Gastroesophageal sphincter (tissue), 4 donors: Measurements from ENCODE around the gene TNIP1. TPM values are rescaled to one million over a fixed set of nuclear protein-coding genes. Genes with fewer than 3 reads are reported as not detected.

Experiments
- ATAC-seq: fragments of 150-250 bp; one replicate; pipeline ENCODE4 v1.9.1; 2016; ENCODE audit warnings: mild to moderate bottlenecking, moderate library complexity
- H3K27ac ChIP-seq, 4 donors: fragments of 200-600 bp; sonication (generic) in 3 of 4; 1 replicate in 3 of 4; 2 replicates in 1 of 4; pipeline ENCODE4 v1.5.1; 2016 to 2019
- H3K27me3 ChIP-seq: fragments of 200-600 bp; sonication (generic); one replicate; pipeline ENCODE4 v1.5.1; 2019
- H3K36me3 ChIP-seq, 2 donors: fragments of 200-600 bp; sonication (generic); one replicate each; pipeline ENCODE4 v1.5.1; 2019; ENCODE audit warnings: control low read depth in 1 of 2
- H3K4me1 ChIP-seq, 3 donors: fragments of 200-600 bp; sonication (generic); 1 replicate in 2 of 3; 2 replicates in 1 of 3; pipeline ENCODE4 v1.5.1; 2016 to 2019; ENCODE audit warnings: control low read depth in 2 of 3
- H3K4me3 ChIP-seq, 2 donors: fragments of 200-600 bp; sonication (generic); one replicate each; pipeline ENCODE4 v1.5.1; 2019; ENCODE audit warnings: mild to moderate bottlenecking in 1 of 2, moderate library complexity in 1 of 2
- H3K9me3 ChIP-seq, 3 donors: fragments of 200-600 bp; sonication (generic); one replicate each; pipeline ENCODE4 v1.5.1; 2017 to 2019; ENCODE audit warnings: control low read depth in 2 of 3
- EP300 ChIP-seq: sonication (generic); formaldehyde crosslinking; IDR thresholded peaks from one replicate; pipeline ENCODE4 v1.6.1; 2017; ENCODE audit warnings: antibody characterized with exemption, mild to moderate bottlenecking
- POLR2A ChIP-seq, 2 donors: fragments of 450-650 bp; IDR thresholded peaks; one replicate each; pipeline ENCODE4 v1.6.1; 2017; ENCODE audit warnings: antibody characterized with exemption in 2 of 2, mild to moderate bottlenecking in 2 of 2, moderate library complexity in 1 of 2
- POLR2AphosphoS5 ChIP-seq: sonication (generic); formaldehyde crosslinking; IDR thresholded peaks from one replicate; pipeline ENCODE4 v1.6.1; 2017; ENCODE audit warnings: antibody characterized with exemption
- WGBS, 2 donors: methylation state at CpG; one replicate each; pipeline ENCODE4 v1.1.5; 2018; ENCODE audit warnings: low coverage in 1 of 2; 5-methylcytosine and 5-hydroxymethylcytosine counted together
- total RNA-seq, 4 donors: library from RNA; depleted of rRNA; stranded (reverse); fragments of >200 nt; gene quantifications; one replicate each; pipeline ENCODE4 v1.1.0, GENCODE V29; 2016
- TF ChIP-seq, protein P1 (sequence below), 4 experiments: fragments of 200-600 bp in 2 of 4; fragments of 450-650 bp in 2 of 4; sonication (generic) in 1 of 4; IDR thresholded peaks; one replicate each; pipeline ENCODE4 v1.5.1; 2017 to 2019; ENCODE audit warnings: antibody characterized with exemption in 4 of 4, mild to moderate bottlenecking in 2 of 4, moderate library complexity in 2 of 4

The TNIP1 gene
- total RNA-seq, 4 donors from 2014 or later, result 74.2 to 142 (median 97.9) TPM

DNA sequence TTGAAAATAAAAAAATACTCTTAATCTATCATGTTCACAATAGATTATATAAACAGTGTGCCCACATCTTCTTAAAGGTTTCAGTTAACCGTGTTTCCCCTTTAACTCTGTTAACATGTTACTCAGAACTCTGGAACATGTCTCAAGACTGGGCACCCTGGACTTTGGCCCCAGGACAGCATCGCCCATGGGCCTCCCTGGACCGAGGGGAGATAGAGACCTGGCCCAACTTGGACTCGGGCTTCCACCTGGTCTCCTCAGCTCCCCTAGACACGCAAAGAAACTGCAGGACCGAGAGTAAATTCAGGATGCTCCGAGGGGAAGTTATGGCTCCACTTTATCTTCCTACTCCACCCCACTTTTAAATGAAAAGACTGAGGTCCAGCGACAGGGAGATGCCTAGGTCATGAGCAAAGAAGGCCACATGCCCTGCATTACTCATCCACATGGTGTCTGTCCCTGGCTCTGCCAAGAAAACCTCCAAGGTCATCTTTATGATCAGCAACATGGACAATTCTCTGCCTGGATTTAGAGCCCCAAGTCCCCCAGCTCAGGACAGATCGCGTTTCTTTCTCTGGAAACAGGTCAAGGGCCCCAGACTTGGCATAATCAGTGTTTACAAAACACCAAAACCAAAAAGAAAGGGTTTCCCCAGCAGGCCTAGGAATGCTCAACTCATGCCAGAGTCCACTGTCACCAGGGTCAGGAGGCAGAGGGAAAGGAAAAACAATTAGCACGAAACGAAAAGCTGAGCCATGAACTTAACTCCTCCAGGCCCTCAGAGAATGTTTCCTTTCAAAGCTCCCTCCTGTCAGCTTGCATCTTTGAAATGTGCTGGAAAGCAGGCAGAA lies 43.0 kb downstream of the TNIP1 start:
- Histone ChIP-seq H3K4me3 (no peak overlapping the region), H3K9me3 (no peaks in the 10 kb centered on the region), H3K36me3 (peaks cover 0 to 90% of the 10 kb centered on the region in 2 donors), H3K27me3 (no peaks in the 10 kb centered on the region), H3K27ac (peak overlapping the region; percentile 48 to 89 (median 85)), H3K4me1 (peaks cover 7 to 44% (median 30%) of the 10 kb centered on the region in 3 donors)
- WGBS, 2 donors, result 50 to 56% methylated on average over 1 to 3 of the region's 12 CpGs
- peak; percentile 82 for ATAC-seq
- TF ChIP-seq EP300, result no peak
- TF ChIP-seq, protein P1, sequence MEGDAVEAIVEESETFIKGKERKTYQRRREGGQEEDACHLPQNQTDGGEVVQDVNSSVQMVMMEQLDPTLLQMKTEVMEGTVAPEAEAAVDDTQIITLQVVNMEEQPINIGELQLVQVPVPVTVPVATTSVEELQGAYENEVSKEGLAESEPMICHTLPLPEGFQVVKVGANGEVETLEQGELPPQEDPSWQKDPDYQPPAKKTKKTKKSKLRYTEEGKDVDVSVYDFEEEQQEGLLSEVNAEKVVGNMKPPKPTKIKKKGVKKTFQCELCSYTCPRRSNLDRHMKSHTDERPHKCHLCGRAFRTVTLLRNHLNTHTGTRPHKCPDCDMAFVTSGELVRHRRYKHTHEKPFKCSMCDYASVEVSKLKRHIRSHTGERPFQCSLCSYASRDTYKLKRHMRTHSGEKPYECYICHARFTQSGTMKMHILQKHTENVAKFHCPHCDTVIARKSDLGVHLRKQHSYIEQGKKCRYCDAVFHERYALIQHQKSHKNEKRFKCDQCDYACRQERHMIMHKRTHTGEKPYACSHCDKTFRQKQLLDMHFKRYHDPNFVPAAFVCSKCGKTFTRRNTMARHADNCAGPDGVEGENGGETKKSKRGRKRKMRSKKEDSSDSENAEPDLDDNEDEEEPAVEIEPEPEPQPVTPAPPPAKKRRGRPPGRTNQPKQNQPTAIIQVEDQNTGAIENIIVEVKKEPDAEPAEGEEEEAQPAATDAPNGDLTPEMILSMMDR (IDR thresholded peaks at IDR 0.05), result peak in 1 of 4 experiments; percentile 7
- peak; percentile 96 for TF ChIP-seq POLR2AphosphoS5
- TF ChIP-seq POLR2A (IDR thresholded peaks at IDR 0.05), result no peak

DNA sequence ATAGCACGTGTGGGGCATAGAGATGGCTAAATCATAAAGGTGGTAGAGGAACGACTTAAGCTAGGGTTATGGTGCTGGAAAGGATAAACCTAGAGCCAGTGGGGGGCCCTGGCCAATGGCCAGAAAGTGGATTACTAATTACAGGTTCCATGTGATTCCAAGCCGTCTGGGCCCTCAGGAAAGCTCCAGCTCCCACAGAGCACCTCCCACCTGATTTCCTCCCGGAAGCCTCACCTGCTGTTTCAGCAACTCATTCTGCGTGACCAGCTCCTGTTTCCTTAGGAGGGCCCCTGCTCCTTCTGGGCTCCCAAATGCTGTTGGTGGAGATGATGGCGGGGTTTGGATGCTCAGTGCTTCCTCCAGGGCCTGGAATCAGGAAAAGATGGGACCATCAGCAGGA lies 44.3 kb downstream of the TNIP1 start:
- peaks cover 0 to 90% of the 10 kb centered on the region in 2 donors for H3K36me3 ChIP-seq
- 88 to 91% methylated on average over 4 of the region's 6 CpGs for WGBS, 2 donors

DNA sequence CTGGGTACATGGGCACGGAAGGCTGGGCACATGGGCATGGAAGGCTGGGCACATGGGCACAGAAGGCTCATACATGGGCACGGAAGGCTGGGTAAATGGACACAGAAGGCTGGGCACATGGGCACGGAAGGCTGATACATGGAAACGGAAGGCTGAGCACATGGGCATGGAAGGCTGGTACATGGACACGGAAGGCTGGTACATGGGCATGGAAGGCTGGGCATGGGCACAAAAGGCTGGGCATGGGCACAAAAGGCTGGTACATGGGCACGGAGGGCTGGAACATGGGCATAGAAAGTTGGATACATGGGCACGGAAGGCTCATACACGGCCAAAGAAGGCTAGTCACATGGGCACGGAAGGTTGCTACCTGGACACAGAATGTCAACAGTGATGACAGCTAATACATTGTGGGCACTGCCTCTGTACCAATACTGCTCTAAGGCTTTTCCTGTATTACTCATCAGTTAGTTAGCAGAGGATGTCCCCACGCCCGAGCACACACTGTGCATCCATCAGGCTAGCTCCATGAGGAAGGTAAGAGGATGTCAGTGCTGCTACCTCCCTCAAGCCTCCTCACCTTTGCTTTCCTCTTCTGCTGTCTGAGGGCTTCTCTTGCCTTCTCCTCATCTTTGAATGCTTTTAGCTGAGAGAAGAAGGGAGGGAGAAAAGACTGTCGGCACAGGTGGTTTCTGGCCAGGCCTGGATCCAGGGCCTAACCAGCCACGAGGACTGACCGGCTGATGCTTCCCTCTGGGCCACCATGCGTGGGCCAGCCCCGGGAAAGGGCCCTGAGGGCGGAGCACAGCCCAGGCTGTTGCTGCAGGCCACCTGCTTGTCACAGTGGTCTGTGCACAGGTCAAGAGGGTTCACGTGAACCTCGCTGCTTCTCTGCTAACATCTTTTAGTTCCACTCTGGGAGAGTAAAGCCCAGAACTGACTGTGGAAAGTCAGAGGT lies 46.1 kb downstream of the TNIP1 start:
- Histone ChIP-seq H3K4me3 (no peak overlapping the region), H3K36me3 (peaks cover 0 to 90% of the 10 kb centered on the region in 2 donors), H3K27me3 (no peaks in the 10 kb centered on the region), H3K4me1 (peaks cover 7 to 47% (median 35%) of the 10 kb centered on the region in 3 donors), H3K27ac (no peak overlapping the region), H3K9me3 (no peaks in the 10 kb centered on the region)
- TF ChIP-seq, protein P1 (IDR thresholded peaks at IDR 0.05), result no peak
- TF ChIP-seq EP300, result no peak
- TF ChIP-seq POLR2AphosphoS5, result no peak
- TF ChIP-seq POLR2A (IDR thresholded peaks at IDR 0.05), result no peak
- ATAC-seq, result no peak
- WGBS, 2 donors, result 86 to 88% methylated on average over 6 to 13 of the region's 19 CpGs

More for the DNA sequence above, 44.3 kb downstream of the TNIP1 start:
- Histone ChIP-seq H3K27me3 (no peaks in the 10 kb centered on the region), H3K4me1 (peaks cover 7 to 44% (median 30%) of the 10 kb centered on the region in 3 donors), H3K27ac (peak overlapping the region in 1 of 4 donors; percentile 85), H3K9me3 (no peaks in the 10 kb centered on the region), H3K4me3 (no peak overlapping the region)
- TF ChIP-seq POLR2A (IDR thresholded peaks at IDR 0.05) (no peak), EP300 (no peak), POLR2AphosphoS5 (no peak)
- TF ChIP-seq, protein P1 (IDR thresholded peaks at IDR 0.05), result no peak
- no peak for ATAC-seq

DNA sequence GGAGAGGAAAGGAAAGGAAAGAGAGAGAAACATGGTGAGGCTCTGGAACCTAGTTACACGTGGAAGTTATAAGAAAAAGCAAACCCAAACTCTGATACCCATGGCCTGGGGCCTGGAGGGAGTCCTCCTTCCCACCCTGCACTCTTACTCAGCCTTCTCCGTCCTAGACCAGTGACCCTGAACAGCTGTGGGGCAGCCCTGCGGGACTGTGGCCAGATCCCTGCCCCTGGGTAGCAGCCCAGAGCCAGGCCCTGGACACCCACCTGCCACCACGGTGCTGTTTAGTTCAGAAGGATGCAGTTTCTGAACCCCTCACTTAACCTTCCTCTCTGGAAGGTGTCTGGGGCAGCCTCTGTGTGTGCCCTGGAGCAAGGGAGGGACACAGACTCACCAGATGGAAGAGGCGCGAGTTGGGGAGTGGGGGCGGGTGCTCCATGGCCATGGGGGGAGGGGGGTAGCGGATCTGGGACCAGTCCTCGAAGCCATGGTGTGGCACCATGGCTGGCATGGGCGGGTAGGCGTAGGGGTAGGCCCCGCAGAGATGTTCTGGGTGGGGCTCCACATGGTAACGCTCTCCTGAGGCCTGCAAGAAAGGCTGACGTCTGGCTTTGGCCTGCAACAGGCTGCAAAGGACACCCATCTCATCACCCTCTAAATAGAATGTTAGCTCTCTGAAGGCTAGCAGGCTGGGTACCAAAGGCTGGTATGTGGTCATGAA lies 47.5 kb downstream of the TNIP1 start:
- Histone ChIP-seq H3K36me3 (peaks cover 0 to 90% of the 10 kb centered on the region in 2 donors), H3K27me3 (no peaks in the 10 kb centered on the region), H3K4me1 (peaks cover 2 to 46% (median 23%) of the 10 kb centered on the region in 3 donors), H3K27ac (no peak overlapping the region), H3K4me3 (no peak overlapping the region), H3K9me3 (no peaks in the 10 kb centered on the region)
- 60 to 89% methylated on average over 1 to 3 of the region's 14 CpGs for WGBS, 2 donors
- ATAC-seq, result no peak
- TF ChIP-seq, protein P1 (IDR thresholded peaks at IDR 0.05), result no peak
- TF ChIP-seq POLR2A (IDR thresholded peaks at IDR 0.05) (no peak), POLR2AphosphoS5 (no peak), EP300 (no peak)
